C4-2B (cell line): ENCODE data around the gene MEIOC.
"Not testable (repeated sequence)": the region's sequence is repeated elsewhere in the genome, so short reads cannot be mapped to it uniquely, and the experiment has no call there.

Experiments
- H3K27ac ChIP-seq: fragments of 450-650 bp; 2 replicates; pipeline ENCODE4 v1.5.1; 2017
- ZFX ChIP-seq: fragments of 450-650 bp; IDR thresholded peaks from 2 replicates; pipeline ENCODE4 v1.6.1; 2017
- TF ChIP-seq, protein P1 (sequence below): fragments of 450-650 bp; conservative IDR thresholded peaks from 2 replicates; pipeline ENCODE4 v1.5.1; 2017; ENCODE audit warnings: mild to moderate bottlenecking

The MEIOC gene

DNA sequence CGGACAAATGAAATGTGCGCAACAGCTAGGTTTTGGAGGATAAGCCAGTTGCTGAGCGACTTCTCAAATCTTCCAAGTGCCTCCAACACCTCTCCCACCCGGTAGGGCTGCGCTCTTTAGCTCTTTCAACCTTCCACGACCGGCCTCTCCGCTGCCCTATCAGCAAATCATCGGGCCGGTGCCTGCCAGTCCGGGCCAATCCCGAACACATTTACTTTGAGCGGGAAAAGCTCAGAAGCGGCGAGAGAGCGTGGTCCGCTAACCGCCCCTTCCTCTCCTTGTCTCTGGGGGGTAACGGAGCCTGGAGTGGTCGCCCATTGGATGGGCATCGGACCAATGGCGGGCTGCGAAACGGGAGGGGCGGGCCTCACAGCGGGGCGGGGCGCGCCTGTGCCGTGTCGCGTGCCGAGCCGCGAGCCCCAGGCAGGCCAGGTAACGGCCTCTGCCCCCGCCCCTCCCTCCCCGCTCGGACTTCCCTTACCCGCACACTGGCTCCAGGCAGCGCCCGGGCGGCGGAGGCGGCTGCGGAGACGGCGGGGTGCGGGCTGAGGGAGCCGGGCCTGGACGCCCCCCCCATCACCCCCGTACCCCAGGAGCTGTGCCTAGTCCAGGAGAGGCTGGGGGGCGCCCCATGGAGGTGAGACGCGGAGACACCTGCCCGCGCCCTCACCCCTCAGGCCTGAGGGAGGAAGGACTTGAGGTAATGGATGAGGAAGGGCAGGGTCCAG lies at the start of gene MEIOC:
Gene MEIOC, plus strand, starts transcription at position 486 of the 728 bp plus-strand sequence. Its CDS starts 146 bp downstream, at position 632.
- TF ChIP-seq, protein P1, sequence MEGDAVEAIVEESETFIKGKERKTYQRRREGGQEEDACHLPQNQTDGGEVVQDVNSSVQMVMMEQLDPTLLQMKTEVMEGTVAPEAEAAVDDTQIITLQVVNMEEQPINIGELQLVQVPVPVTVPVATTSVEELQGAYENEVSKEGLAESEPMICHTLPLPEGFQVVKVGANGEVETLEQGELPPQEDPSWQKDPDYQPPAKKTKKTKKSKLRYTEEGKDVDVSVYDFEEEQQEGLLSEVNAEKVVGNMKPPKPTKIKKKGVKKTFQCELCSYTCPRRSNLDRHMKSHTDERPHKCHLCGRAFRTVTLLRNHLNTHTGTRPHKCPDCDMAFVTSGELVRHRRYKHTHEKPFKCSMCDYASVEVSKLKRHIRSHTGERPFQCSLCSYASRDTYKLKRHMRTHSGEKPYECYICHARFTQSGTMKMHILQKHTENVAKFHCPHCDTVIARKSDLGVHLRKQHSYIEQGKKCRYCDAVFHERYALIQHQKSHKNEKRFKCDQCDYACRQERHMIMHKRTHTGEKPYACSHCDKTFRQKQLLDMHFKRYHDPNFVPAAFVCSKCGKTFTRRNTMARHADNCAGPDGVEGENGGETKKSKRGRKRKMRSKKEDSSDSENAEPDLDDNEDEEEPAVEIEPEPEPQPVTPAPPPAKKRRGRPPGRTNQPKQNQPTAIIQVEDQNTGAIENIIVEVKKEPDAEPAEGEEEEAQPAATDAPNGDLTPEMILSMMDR = no peak
- no peak for TF ChIP-seq ZFX
- H3K27ac ChIP-seq = no peak within 1 kb of the TSS

DNA sequence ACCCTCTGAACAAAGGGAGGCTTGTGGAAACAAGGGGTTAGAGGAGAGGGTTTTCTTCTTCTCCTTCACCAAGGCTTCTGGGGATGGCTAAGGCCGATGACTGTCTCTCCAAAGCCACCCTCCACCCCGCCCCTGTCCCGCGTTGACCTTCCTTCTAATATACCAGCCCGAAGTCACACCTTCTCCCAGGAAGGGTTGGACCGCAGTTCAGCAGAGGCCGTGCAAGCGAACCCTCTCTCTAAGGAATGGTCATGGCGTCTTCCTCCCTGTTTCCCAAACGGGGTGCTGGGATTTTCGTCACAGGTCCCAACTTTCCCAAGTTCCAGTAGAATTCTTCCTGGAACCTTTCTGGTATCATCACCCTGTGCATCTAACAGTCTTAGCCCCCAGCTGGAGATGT lies 49.6 kb upstream of the MEIOC start:
- TF ChIP-seq, protein P1 = no peak
- no peak for TF ChIP-seq ZFX
- H3K27ac ChIP-seq = no peak overlapping the region

DNA sequence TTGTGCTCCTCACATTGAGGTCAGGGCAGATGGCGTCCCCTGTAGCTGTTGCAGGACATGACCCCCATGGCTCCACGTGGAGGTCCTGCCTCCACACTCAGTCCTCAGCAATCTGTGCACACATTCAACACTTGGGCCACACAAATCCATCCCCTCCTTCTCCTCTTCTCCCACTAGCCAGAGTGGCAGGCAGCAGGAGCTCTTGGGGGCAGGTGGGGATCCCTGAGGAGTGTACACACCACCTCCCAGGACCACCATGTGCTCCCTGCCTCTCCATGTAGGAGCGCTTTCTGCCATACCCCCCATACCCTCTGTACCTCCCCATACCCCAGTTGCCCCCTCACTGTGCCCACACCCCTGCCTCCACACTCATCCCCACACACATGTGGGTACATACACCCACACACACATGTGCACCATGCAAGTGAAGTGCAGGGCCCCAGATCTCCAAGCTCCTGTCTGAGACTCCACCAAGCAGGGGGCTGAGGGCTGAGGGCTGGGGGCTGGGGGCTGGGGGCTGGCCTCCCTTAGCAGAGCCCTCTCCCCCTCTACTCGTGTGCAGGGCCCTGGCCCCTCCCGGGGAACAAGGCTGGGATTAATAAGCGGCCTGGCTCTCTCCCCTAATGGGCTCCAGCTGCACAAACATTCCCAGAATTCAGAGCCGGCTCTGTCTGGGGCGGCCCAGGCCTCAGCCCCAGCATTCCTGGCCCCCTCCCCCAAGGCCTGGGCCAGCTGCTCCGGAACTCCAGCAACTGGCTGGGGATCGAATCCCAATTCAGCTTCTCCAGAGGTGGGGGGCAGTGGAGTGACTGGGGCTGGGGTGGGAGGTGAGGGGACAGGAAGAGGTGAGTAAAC lies 48.2 kb upstream of the MEIOC start:
- H3K27ac ChIP-seq = peak overlapping the region; percentile 52
- no peak for TF ChIP-seq ZFX
- TF ChIP-seq, protein P1 = no peak

DNA sequence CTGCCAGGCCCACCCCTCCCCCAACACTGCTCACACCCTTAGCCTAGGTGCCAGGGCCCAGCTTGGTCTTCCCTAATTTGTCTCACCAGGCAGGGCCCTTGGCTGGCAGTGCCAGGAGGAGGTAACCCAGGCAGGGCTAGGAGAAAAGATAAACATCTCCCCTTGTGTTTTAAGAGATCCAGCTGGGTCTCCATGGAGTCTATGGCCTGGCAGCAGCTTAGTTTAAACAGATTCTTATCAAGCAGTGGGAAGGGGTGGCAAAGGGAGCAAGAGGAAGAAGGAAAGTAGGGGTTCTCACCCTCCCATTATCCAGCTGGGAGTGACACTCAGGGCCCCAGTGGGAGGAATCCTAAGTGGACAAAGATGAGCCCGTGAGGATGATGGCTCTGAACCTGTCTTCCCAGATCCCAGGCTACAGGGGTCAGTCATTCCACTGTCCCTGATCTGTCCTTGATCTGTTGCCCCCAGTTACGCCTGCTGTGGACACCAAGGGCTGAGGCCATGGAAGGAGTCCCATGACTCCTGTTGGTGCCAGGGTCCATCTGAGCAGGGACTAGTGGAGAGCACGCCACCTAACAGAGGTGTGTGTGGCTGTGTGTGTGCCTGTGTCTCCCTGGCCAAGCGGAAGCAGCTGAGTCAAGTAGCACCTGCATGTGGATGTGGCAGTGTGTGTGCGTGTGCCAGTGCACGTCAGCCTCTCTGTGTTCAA lies 47.4 kb upstream of the MEIOC start:
- TF ChIP-seq ZFX = no peak
- TF ChIP-seq, protein P1 = no peak
- peak overlapping the region; percentile 52 for H3K27ac ChIP-seq

DNA sequence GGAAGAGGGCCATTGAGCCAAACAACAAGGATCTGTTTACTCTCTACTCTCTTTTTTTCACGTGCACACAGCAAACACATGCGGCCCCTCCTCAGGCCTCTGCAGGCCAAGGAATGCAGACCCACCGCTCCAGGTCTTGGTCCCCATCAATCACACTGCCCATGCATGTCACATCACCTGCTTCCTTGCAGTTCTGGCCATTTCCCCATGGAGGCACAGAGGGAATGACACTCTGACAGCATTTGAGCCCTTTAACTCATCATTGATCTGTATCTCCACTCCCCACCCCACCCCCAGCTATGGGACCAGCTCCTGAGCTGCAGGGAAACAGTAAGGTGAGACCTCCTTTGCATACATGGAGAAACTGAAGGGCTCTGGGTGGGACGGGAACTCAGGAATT lies 45.9 kb upstream of the MEIOC start:
- no peak for TF ChIP-seq ZFX

DNA sequence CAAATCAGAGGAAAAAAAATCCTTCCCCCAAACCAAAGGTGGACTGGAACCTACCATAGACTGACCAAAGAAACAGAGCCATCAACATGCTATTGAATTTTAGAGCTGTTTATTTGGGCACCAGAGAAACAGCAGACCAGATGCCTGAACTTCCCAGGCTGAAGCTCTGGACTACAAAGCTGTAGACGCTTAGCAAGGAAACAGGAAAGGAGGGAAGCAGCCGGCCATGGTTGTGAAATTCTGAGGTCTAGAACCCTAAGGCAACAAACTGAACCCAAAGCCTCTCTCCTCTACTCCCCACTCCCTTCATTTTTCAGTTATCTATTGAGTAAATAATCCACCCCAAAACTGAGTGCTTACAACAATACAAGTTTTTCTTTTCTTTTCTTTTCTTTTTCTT lies 45.4 kb upstream of the MEIOC start:
- TF ChIP-seq ZFX = no peak
- TF ChIP-seq, protein P1 = no peak
- no peak overlapping the region for H3K27ac ChIP-seq

More for the DNA sequence above, 45.9 kb upstream of the MEIOC start:
- no peak overlapping the region for H3K27ac ChIP-seq

DNA sequence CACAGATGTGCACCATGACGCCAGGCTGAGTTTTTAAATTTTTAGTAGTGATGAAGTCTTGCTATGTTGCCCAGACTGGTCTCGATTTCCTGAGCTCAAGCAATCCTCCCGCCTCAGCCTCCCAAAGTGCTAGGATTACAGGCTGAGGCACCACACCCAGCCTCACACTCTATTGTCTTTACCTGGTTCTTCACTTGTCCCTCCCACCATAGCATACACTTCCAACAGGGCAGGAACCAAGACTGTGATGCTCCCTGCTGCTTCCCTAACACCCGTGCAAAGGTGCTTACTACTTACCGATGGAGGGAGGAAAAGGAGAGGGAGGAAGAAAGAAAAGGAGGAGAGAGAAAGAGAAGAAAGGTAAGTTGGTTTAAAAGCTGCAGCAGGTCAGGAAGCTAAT lies 41.4 kb upstream of the MEIOC start:
- TF ChIP-seq, protein P1 = no peak
- TF ChIP-seq ZFX = no peak
- no peak overlapping the region for H3K27ac ChIP-seq

DNA sequence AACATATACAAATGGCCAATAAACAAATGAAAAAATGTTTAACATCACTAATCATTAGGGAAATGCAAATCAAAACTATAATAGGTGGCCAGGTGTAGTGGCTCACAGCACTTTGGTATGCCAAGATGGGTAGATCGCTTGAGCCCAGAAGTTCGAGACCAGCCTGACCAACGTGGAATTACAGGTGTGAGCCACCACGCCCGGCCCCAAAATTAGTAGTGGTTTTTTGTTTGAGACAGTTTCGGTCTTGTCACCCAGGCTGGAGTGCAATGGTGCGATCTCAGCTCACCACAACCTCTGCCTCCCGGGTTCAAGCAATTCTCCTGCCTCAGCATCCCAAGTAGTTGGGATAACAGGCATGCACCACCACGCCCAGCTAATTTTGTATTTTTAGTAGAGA lies 37.6 kb upstream of the MEIOC start:
- H3K27ac ChIP-seq = not testable (repeated sequence)
